GM21786 (cell line): ENCODE data around the gene GUSB.
"Not testable (repeated sequence)": the region's sequence is repeated elsewhere in the genome, so short reads cannot be mapped to it uniquely, and the experiment has no call there.

Experiments
- ATAC-seq: cut with Tn5 transposase; IDR thresholded peaks from one replicate; pipeline ENCODE4 v1.9.1; 2021; ENCODE audit not compliant: unreplicated experiment

GUSB gene

GRCh38 chr7:65981965-65982792, at the start of gene GUSB:
TSS of gene GUSB (minus strand) at chr7:65982213. CDS start at chr7:65982183, 30 bp downstream.
- ATAC-seq, result peak; percentile 73

GRCh38 chr7:66028342-66028741, 46.3 kb upstream of the GUSB start:
- not testable (repeated sequence) for ATAC-seq

GRCh38 chr7:66016131-66016461, 34.1 kb upstream of the GUSB start:
- no peak for ATAC-seq

GRCh38 chr7:66015440-66016130, 33.6 kb upstream of the GUSB start:
- ATAC-seq, result no peak

- ATAC-seq, result no peak
Measured at GRCh38 chr7:66013938-66014337, 31.9 kb upstream of the GUSB start.

GRCh38 chr7:66007232-66007631, 25.2 kb upstream of the GUSB start:
- no peak for ATAC-seq

GRCh38 chr7:66005115-66005671, 23.2 kb upstream of the GUSB start:
- not testable (repeated sequence) for ATAC-seq

GRCh38 chr7:66000823-66001417, 18.9 kb upstream of the GUSB start:
- not testable (repeated sequence) for ATAC-seq

- not testable (repeated sequence) for ATAC-seq
Measured at GRCh38 chr7:65994984-65995383, 13.0 kb upstream of the GUSB start.

- no peak for ATAC-seq
Measured at GRCh38 chr7:65992526-65992925, 10.5 kb upstream of the GUSB start.

- not testable (repeated sequence) for ATAC-seq
Measured at GRCh38 chr7:65991829-65992228, 9.8 kb upstream of the GUSB start.

GRCh38 chr7:65989694-65990080, 7.7 kb upstream of the GUSB start:
- ATAC-seq, result no peak

GRCh38 chr7:65988503-65988902, 6.5 kb upstream of the GUSB start:
- ATAC-seq, result not testable (repeated sequence)

GRCh38 chr7:65988084-65988483, 6.1 kb upstream of the GUSB start:
- no peak for ATAC-seq

GRCh38 chr7:65983965-65984658, 2.1 kb upstream of the GUSB start:
- ATAC-seq, result no peak

- peak; percentile 80 for ATAC-seq
Measured at GRCh38 chr7:65980478-65981250, 1.3 kb downstream of the GUSB start.

GRCh38 chr7:65979583-65980477, 2.2 kb downstream of the GUSB start:
- no peak for ATAC-seq

GRCh38 chr7:65978891-65979582, 3.0 kb downstream of the GUSB start:
- no peak for ATAC-seq
